ENCODE results near the gene CTNS. TPM values are rescaled to one million over a fixed set of nuclear protein-coding genes. Genes with fewer than 3 reads are reported as not detected.

CTNS gene
- total RNA-seq, 1 donor from 2014 or later, result 12.8 TPM

- no peak for TF ChIP-seq CTCF (IDR thresholded peaks at IDR 0.05)
- peaks cover 36% of the 10 kb centered on the region for H3K4me1 Mint-ChIP-seq
- no peak for DNase-seq
- ATAC-seq (ENCODE audit: low read depth), result no peak
- no peaks in the 10 kb centered on the region for H3K9me3 Mint-ChIP-seq
- ChIA-PET POLR2A (interaction anchor here (0.5 kb wide), 1 partner anchor 50 kb away, joined by 4 read pairs; no protein-coding TSS in a partner anchor), CTCF (no interaction called here)
- H3K27me3 Mint-ChIP-seq, result no peaks in the 10 kb centered on the region
- no peak overlapping the region for H3K27ac Mint-ChIP-seq
- peaks cover 18% of the 10 kb centered on the region for H3K36me3 Mint-ChIP-seq (ENCODE audit: low read depth)
- H3K4me3 Mint-ChIP-seq, result no peak overlapping the region
- intact Hi-C loops (cut with micrococcal nuclease), result no loop called here
These were observed 5.3 kb downstream of the CTNS start for GRCh38 chr17:3641717-3642486.

GRCh38 chr17:3643889-3644349, 7.4 kb downstream of the CTNS start:
- ChIA-PET POLR2A (interaction anchor here (0.7 kb wide), 1 partner anchor 13 kb away, joined by 3 read pairs; no protein-coding TSS in a partner anchor), CTCF (no interaction called here)
- Mint-ChIP-seq H3K4me1 (peaks cover 38% of the 10 kb centered on the region), H3K9me3 (no peaks in the 10 kb centered on the region), H3K27ac (no peak overlapping the region), H3K36me3 (ENCODE audit: low read depth) (peaks cover 24% of the 10 kb centered on the region), H3K4me3 (no peak overlapping the region), H3K27me3 (no peaks in the 10 kb centered on the region)
- no peak for TF ChIP-seq CTCF (IDR thresholded peaks at IDR 0.05)
- DNase-seq, result no peak
- intact Hi-C loops (cut with micrococcal nuclease), result no loop called here
- ATAC-seq (ENCODE audit: low read depth), result no peak

- Mint-ChIP-seq H3K27me3 (no peaks in the 10 kb centered on the region), H3K36me3 (ENCODE audit: low read depth) (peaks cover 26% of the 10 kb centered on the region), H3K9me3 (no peaks in the 10 kb centered on the region), H3K4me1 (peaks cover 30% of the 10 kb centered on the region), H3K27ac (peak overlapping the region; percentile 71), H3K4me3 (no peak overlapping the region)
- TF ChIP-seq CTCF (IDR thresholded peaks at IDR 0.05), result no peak
- POLR2A ChIA-PET, result interaction anchor here (0.7 to 1.0 kb wide), 3 partner anchors 9 to 1574 kb away, joined by 3 to 5 read pairs (median 5); partner anchors contain the start of genes CTNS and SHPK
- DNase-seq, result no peak
- ATAC-seq (ENCODE audit: low read depth), result no peak
- intact Hi-C loops (cut with micrococcal nuclease), result no loop called here
- CTCF ChIA-PET, result interaction anchor here (0.7 to 1.3 kb wide), 2 partner anchors 17 to 43 kb away, joined by 3 read pairs; no protein-coding TSS in a partner anchor
These were observed 8.8 kb downstream of the CTNS start for GRCh38 chr17:3645310-3645709.

GRCh38 chr17:3647251-3647650, 10.7 kb downstream of the CTNS start:
- POLR2A ChIA-PET, result no interaction called here
- no peak for TF ChIP-seq CTCF (IDR thresholded peaks at IDR 0.05)
- DNase-seq (no peak), ATAC-seq (ENCODE audit: low read depth) (no peak)
- H3K9me3 Mint-ChIP-seq, result no peaks in the 10 kb centered on the region
- H3K4me3 Mint-ChIP-seq, result no peak overlapping the region
- H3K36me3 Mint-ChIP-seq (ENCODE audit: low read depth), result peaks cover 18% of the 10 kb centered on the region
- H3K27me3 Mint-ChIP-seq, result no peaks in the 10 kb centered on the region
- no peak overlapping the region for H3K27ac Mint-ChIP-seq
- H3K4me1 Mint-ChIP-seq, result peaks cover 30% of the 10 kb centered on the region
- CTCF ChIA-PET, result interaction anchor here (0.8 to 1.9 kb wide), 3 partner anchors 11 to 599 kb away, joined by 3 to 11 read pairs (median 5); partner anchors contain the start of gene SHPK
- intact Hi-C loops (cut with micrococcal nuclease), result no loop called here
